Smooth muscle cell (in vitro differentiated cells): Measurements from ENCODE around the gene FOXP1. TPM values are rescaled to one million over a fixed set of nuclear protein-coding genes. Genes with fewer than 3 reads are reported as not detected.

ENCODE experiments used
- DNase-seq: peaks from one replicate; lab custom pipeline; 2025; ENCODE audit not compliant: unreplicated experiment; lab: John Stamatoyannopoulos, UW
- H2AFZ ChIP-seq: fragments of 200-600 bp; sonication (generic); 2 replicates; pipeline ENCODE4 v1.6.0; 2016; ENCODE audit warnings: antibody characterized with exemption, low read depth, mild to moderate bottlenecking
- H3F3A ChIP-seq: fragments of 200-600 bp; sonication (generic); 2 replicates; pipeline ENCODE4 v1.6.0; 2017; ENCODE audit warnings: antibody characterized with exemption, low read depth
- H3K27ac ChIP-seq: fragments of 200-600 bp; sonication (generic); 2 replicates; pipeline ENCODE4 v1.5.1; 2016; ENCODE audit warnings: low read depth, mild to moderate bottlenecking
- H3K27me3 ChIP-seq: fragments of 200-600 bp; sonication (generic); 2 replicates; pipeline ENCODE4 v1.6.1; 2016; ENCODE audit warnings: low read depth, mild to moderate bottlenecking
- H3K36me3 ChIP-seq: fragments of 200-600 bp; sonication (generic); 2 replicates; pipeline ENCODE4 v1.5.1; 2016; ENCODE audit warnings: low read depth
- H3K4me1 ChIP-seq: fragments of 200-600 bp; sonication (generic); 2 replicates; pipeline ENCODE4 v1.5.1; 2016; ENCODE audit warnings: low read depth
- H3K4me2 ChIP-seq: fragments of 200-600 bp; sonication (generic); 2 replicates; pipeline ENCODE4 v1.6.0; 2016; ENCODE audit warnings: mild to moderate bottlenecking
- H3K4me3 ChIP-seq: fragments of 200-600 bp; sonication (generic); 2 replicates; pipeline ENCODE4 v1.5.1; 2016; ENCODE audit warnings: mild to moderate bottlenecking
- H3K79me2 ChIP-seq: fragments of 200-600 bp; sonication (generic); 2 replicates; pipeline ENCODE4 v1.6.0; 2016; ENCODE audit warnings: low read depth, mild to moderate bottlenecking
- H3K9ac ChIP-seq: fragments of 200-600 bp; sonication (generic); 2 replicates; pipeline ENCODE4 v1.6.0; 2016; ENCODE audit warnings: low read depth
- H3K9me3 ChIP-seq: fragments of 200-600 bp; sonication (generic); replicated peaks from 2 replicates; pipeline ENCODE4 v1.5.1; 2016; ENCODE audit warnings: low read depth
- H4K20me1 ChIP-seq: fragments of 200-600 bp; sonication (generic); 2 replicates; pipeline ENCODE4 v1.6.0; 2016; ENCODE audit warnings: low read depth
- CTCF ChIP-seq: fragments of 200-600 bp; sonication (generic); IDR thresholded peaks from 2 replicates; pipeline ENCODE4 v1.5.1; 2017; ENCODE audit warnings: borderline replicate concordance, mild to moderate bottlenecking, antibody characterized with exemption; ENCODE audit not compliant: insufficient read depth, poor library complexity, severe bottlenecking
- WGBS: methylation state at CpG from one replicate; pipeline ENCODE4 v1.1.7; 2016; ENCODE audit warnings: low lambda C conversion rate; 5-methylcytosine and 5-hydroxymethylcytosine counted together
- polyA plus RNA-seq: library from polyadenylated mRNA; unstranded; fragments of >200 nt; fragmentation: Nextera tagmentation; extraction: Ambion mirVana; gene quantifications from 2 replicates; pipeline ENCODE4 v1.2.1, GENCODE V29; 2016
- total RNA-seq: library from RNA; depleted of rRNA; stranded (reverse); fragments of >200 nt; gene quantifications from 2 replicates; pipeline ENCODE4 v1.2.3, GENCODE V29; 2014

The FOXP1 gene
- total and polyA plus RNA-seq, 2 experiments from 2014 or later: 40.9 to 68.0 TPM

GRCh38 chr3:71579326-71579934 is 4.1 kb downstream of the FOXP1 start:
- H3K4me1 ChIP-seq: peaks cover 27% of the 10 kb centered on the region
- peak overlapping the region; percentile 47 for H3K9ac ChIP-seq
- H4K20me1 ChIP-seq: no peaks in the 10 kb centered on the region
- 31% methylated on average over 7 of the region's 7 CpGs for WGBS
- no peaks in the 10 kb centered on the region for H3K27me3 ChIP-seq
- H2AFZ ChIP-seq: peak overlapping the region; percentile 24
- H3K36me3 ChIP-seq: no peaks in the 10 kb centered on the region
- H3F3A ChIP-seq: no peaks in the 10 kb centered on the region
- H3K79me2 ChIP-seq: peaks cover 89% of the 10 kb centered on the region
- DNase-seq: no peak
- H3K4me3 ChIP-seq: peak overlapping the region; percentile 93
- no peaks in the 10 kb centered on the region for H3K9me3 ChIP-seq
- H3K4me2 ChIP-seq: peak overlapping the region; percentile 99
- peak overlapping the region; percentile 87 for H3K27ac ChIP-seq
- TF ChIP-seq CTCF: no peak

DNA sequence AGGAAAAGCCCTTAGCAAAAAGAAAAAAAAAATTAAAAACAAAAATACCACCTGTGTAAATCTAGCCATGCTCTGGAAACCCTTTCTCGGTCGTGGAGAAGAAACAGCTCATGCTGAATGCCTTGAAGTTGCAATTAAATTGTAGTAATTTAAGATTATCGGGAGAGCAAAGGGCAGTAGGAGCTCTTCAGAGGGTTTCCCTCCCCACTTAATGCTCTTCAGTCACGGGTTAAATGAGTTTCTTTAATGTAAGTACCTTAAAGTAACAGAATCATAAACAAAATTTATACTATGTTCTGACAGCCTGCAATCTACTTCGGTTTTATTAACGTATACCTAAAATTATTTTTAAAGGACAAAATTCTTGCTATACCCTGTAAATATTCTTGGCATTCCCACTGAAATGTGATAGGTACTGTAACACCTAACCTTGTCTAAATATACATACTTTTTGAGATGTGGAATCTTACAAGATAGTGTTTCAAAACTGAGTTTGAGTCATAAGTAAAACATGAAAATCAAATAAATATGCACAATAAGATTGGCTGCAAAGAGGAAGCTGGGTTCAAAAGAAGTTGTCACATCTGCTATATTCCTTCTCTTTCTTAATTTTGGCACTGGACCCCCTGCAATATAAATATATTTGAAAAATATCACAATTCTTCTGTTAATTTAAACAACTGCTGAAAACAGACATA is 5.3 kb downstream of the FOXP1 start:
- Histone ChIP-seq H3K4me3 (peak overlapping the region; percentile 93), H3K79me2 (peaks cover 99% of the 10 kb centered on the region)

GRCh38 chr3:71577011-71577410 is 6.5 kb downstream of the FOXP1 start:
- 96% methylated on average over 5 of the region's 5 CpGs for WGBS
- Histone ChIP-seq H3K4me3 (peak overlapping the region; percentile 93), H3K9me3 (no peaks in the 10 kb centered on the region), H3F3A (no peaks in the 10 kb centered on the region), H4K20me1 (no peaks in the 10 kb centered on the region), H3K4me1 (peaks cover 31% of the 10 kb centered on the region), H3K36me3 (no peaks in the 10 kb centered on the region), H3K27me3 (no peaks in the 10 kb centered on the region), H3K9ac (no peak overlapping the region), H3K27ac (no peak overlapping the region), H2AFZ (no peak overlapping the region), H3K79me2 (peaks cover 96% of the 10 kb centered on the region), H3K4me2 (no peak overlapping the region)
- no peak for DNase-seq
- TF ChIP-seq CTCF: no peak

More for the DNA sequence above, 5.3 kb downstream of the FOXP1 start:
- Histone ChIP-seq H3K9me3 (no peaks in the 10 kb centered on the region), H3K36me3 (no peaks in the 10 kb centered on the region), H3K4me2 (peak overlapping the region; percentile 99), H4K20me1 (no peaks in the 10 kb centered on the region), H2AFZ (no peak overlapping the region), H3K9ac (no peak overlapping the region), H3K4me1 (peaks cover 29% of the 10 kb centered on the region), H3K27me3 (no peaks in the 10 kb centered on the region), H3K27ac (peak overlapping the region; percentile 87), H3F3A (no peaks in the 10 kb centered on the region)
- DNase-seq: no peak
- 80% methylated on average over 6 of the region's 6 CpGs for WGBS
- TF ChIP-seq CTCF: no peak
